Neural progenitor cell (in vitro differentiated cells): Measurements from ENCODE around the gene USP19. TPM values are rescaled to one million over a fixed set of nuclear protein-coding genes. Genes with fewer than 3 reads are reported as not detected.

Experiments
- DNase-seq: peaks from one replicate; pipeline ENCODE4 v3.0.0-alpha.2; 2016; ENCODE audit warnings: low spot score
- H2AFZ ChIP-seq: fragments of 200-600 bp; sonication (generic); replicated peaks from 2 replicates; pipeline ENCODE4 v1.6.1; 2016; ENCODE audit warnings: antibody characterized with exemption
- H3F3A ChIP-seq: fragments of 200-600 bp; sonication (generic); 2 replicates; pipeline ENCODE4 v1.6.1; 2016; ENCODE audit warnings: antibody characterized with exemption, low read depth
- H3K27ac ChIP-seq: fragments of 200-600 bp; sonication (generic); 2 replicates; pipeline ENCODE4 v1.5.1; 2016; ENCODE audit warnings: mild to moderate bottlenecking
- H3K27me3 ChIP-seq: fragments of 200-600 bp; sonication (generic); 2 replicates; pipeline ENCODE4 v1.6.1; 2016; ENCODE audit warnings: mild to moderate bottlenecking, moderate library complexity
- H3K36me3 ChIP-seq: fragments of 200-600 bp; sonication (generic); 2 replicates; pipeline ENCODE4 v1.5.1; 2016
- H3K4me1 ChIP-seq: fragments of 200-600 bp; sonication (generic); 2 replicates; pipeline ENCODE4 v1.6.1; 2016; ENCODE audit warnings: mixed run types
- H3K4me2 ChIP-seq: fragments of 200-600 bp; sonication (generic); 2 replicates; pipeline ENCODE4 v1.6.1; 2016
- H3K4me3 ChIP-seq: fragments of 200-600 bp; sonication (generic); 2 replicates; pipeline ENCODE4 v1.5.1; 2016
- H3K79me2 ChIP-seq: fragments of 200-600 bp; sonication (generic); 2 replicates; pipeline ENCODE4 v1.6.1; 2016; ENCODE audit warnings: low read depth
- H3K9ac ChIP-seq: fragments of 200-600 bp; sonication (generic); 2 replicates; pipeline ENCODE4 v1.6.1; 2016
- H3K9me3 ChIP-seq: fragments of 200-600 bp; sonication (generic); 2 replicates; pipeline ENCODE4 v1.5.1; 2016; ENCODE audit warnings: low read depth
- H4K20me1 ChIP-seq: fragments of 200-600 bp; sonication (generic); 2 replicates; pipeline ENCODE4 v1.6.1; 2016; ENCODE audit warnings: low read depth
- H3K27ac Mint-ChIP-seq: 3 replicates; pipeline ENCODE4 v1.8.0; 2021; ENCODE audit warnings: mixed read lengths
- H3K27me3 Mint-ChIP-seq: 2 replicates; pipeline ENCODE4 v1.8.0; 2022; ENCODE audit warnings: low read depth, mild to moderate bottlenecking, inconsistent platforms, moderate library complexity, mixed read lengths; ENCODE audit not compliant: insufficient read depth
- H3K36me3 Mint-ChIP-seq: 3 replicates; pipeline ENCODE4 v1.8.0; 2021; ENCODE audit warnings: mixed read lengths
- H3K4me1 Mint-ChIP-seq: 3 replicates; pipeline ENCODE4 v1.8.0; 2021; ENCODE audit warnings: mixed read lengths
- H3K4me3 Mint-ChIP-seq: 3 replicates; pipeline ENCODE4 v1.8.0; 2021; ENCODE audit warnings: mild to moderate bottlenecking, moderate library complexity, mixed read lengths
- H3K9me3 Mint-ChIP-seq: 3 replicates; pipeline ENCODE4 v1.8.0; 2020; ENCODE audit warnings: mixed read lengths
- EZH2 ChIP-seq: fragments of 200-600 bp; sonication (generic); IDR thresholded peaks from 2 replicates; pipeline ENCODE4 v1.6.1; 2017; ENCODE audit warnings: antibody characterized with exemption, mild to moderate bottlenecking, moderate library complexity
- EZH2phosphoT487 ChIP-seq: fragments of 200-600 bp; sonication (generic); IDR thresholded peaks from 2 replicates; pipeline ENCODE4 v1.6.1; 2017; ENCODE audit warnings: antibody characterized with exemption
- microRNA-seq: library from miRNA; unstranded; fragments of <30 nt; microRNA quantifications from one replicate; pipeline ENCODE4, GENCODE V29; 2016
- small RNA-seq: library from RNA; depleted of rRNA; stranded (forward); fragments of <200 nt; gene quantifications from one replicate; pipeline ENCODE3, GENCODE V24; 2015
- total RNA-seq: library from RNA; depleted of rRNA; stranded (reverse); fragments of >200 nt; gene quantifications from 2 replicates; pipeline ENCODE4 v1.2.3, GENCODE V29; 2015; ENCODE audit warnings: low replicate concordance
- TF ChIP-seq, protein P1 (sequence below): fragments of 200-600 bp; sonication (generic); IDR thresholded peaks from 2 replicates; pipeline ENCODE4 v1.5.1; 2017; ENCODE audit warnings: antibody characterized with exemption, mild to moderate bottlenecking

Gene USP19
- total RNA-seq, 1 donor from 2014 or later, result 36.0 TPM

DNA sequence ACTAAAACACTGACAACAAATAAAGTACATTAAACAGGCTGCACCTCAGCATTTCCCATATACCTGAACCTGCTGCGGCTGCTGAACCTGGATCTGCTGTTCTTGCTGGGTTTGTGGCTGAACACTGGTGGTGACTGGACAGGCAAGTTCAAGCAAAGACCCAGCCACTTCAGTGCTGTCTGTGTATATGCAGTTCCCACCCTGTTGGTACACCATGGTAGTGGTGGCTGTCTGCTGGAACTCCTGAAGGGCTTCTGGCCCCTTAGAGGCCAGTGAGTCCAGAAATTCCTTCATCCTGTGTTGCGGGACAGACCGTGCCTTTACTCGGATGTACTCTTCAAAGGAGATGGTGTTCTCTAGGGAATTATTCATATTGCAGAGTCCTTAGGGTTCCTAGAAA, 44.0 kb downstream of the USP19 start:
- peaks cover 13% of the 10 kb centered on the region for H3K36me3 Mint-ChIP-seq

DNA sequence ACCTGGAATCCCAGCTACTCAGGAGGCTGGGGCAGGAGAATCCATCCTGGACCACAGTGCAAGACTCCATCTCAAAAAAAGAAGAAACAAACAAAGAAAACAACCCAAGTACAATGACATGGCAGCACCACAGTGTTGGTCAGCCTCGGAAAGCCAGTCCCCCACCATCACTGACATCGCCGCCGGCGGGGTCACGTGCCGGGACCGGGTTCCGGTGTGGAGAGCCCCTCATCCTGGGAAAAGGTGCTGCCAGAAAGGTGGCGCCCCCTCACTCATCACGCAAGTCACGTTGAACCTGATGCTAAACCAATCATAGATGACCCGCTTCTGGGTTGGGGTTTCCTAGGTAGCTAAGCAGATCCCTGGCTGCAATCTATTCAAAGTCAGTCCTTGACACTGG, 44.5 kb downstream of the USP19 start:
- no peak for DNase-seq
- H3K27me3 ChIP-seq, result no peaks in the 10 kb centered on the region
- H3F3A ChIP-seq, result peaks cover 8% of the 10 kb centered on the region
- no peaks in the 10 kb centered on the region for H3K9me3 ChIP-seq
- peaks cover 95% of the 10 kb centered on the region for H3K79me2 ChIP-seq
- no peak overlapping the region for H3K4me3 Mint-ChIP-seq
- H3K27ac ChIP-seq, result no peak overlapping the region
- TF ChIP-seq, protein P1, sequence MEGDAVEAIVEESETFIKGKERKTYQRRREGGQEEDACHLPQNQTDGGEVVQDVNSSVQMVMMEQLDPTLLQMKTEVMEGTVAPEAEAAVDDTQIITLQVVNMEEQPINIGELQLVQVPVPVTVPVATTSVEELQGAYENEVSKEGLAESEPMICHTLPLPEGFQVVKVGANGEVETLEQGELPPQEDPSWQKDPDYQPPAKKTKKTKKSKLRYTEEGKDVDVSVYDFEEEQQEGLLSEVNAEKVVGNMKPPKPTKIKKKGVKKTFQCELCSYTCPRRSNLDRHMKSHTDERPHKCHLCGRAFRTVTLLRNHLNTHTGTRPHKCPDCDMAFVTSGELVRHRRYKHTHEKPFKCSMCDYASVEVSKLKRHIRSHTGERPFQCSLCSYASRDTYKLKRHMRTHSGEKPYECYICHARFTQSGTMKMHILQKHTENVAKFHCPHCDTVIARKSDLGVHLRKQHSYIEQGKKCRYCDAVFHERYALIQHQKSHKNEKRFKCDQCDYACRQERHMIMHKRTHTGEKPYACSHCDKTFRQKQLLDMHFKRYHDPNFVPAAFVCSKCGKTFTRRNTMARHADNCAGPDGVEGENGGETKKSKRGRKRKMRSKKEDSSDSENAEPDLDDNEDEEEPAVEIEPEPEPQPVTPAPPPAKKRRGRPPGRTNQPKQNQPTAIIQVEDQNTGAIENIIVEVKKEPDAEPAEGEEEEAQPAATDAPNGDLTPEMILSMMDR, result no peak
- TF ChIP-seq EZH2phosphoT487 (no peak), EZH2 (no peak)
- no peaks in the 10 kb centered on the region for H3K4me1 ChIP-seq
- H3K9me3 Mint-ChIP-seq, result no peaks in the 10 kb centered on the region
- no peak overlapping the region for H3K9ac ChIP-seq
- H3K4me2 ChIP-seq, result no peak overlapping the region
- H3K36me3 Mint-ChIP-seq, result peaks cover 17% of the 10 kb centered on the region
- no peaks in the 10 kb centered on the region for H3K36me3 ChIP-seq
- no peak overlapping the region for H3K27ac Mint-ChIP-seq
- H3K4me3 ChIP-seq, result no peak overlapping the region
- H3K4me1 Mint-ChIP-seq, result no peaks in the 10 kb centered on the region
- H3K27me3 Mint-ChIP-seq, result peaks cover 2% of the 10 kb centered on the region
- H4K20me1 ChIP-seq, result peaks cover 52% of the 10 kb centered on the region
- no peak overlapping the region for H2AFZ ChIP-seq

More for the DNA sequence above, 44.0 kb downstream of the USP19 start:
- no peaks in the 10 kb centered on the region for H3K36me3 ChIP-seq
- no peaks in the 10 kb centered on the region for H3K27me3 ChIP-seq
- Mint-ChIP-seq H3K4me1 (no peaks in the 10 kb centered on the region), H3K27ac (no peak overlapping the region), H3K9me3 (no peaks in the 10 kb centered on the region), H3K4me3 (no peak overlapping the region), H3K27me3 (no peaks in the 10 kb centered on the region)
- H3K4me2 ChIP-seq, result no peak overlapping the region
- peaks cover 8% of the 10 kb centered on the region for H3F3A ChIP-seq
- no peak overlapping the region for H3K27ac ChIP-seq
- H2AFZ ChIP-seq, result no peak overlapping the region
- no peaks in the 10 kb centered on the region for H3K9me3 ChIP-seq
- no peak for TF ChIP-seq EZH2
- TF ChIP-seq EZH2phosphoT487, result no peak
- TF ChIP-seq, protein P1, result no peak
- H3K4me1 ChIP-seq, result no peaks in the 10 kb centered on the region
- H3K9ac ChIP-seq, result no peak overlapping the region
- no peak overlapping the region for H3K4me3 ChIP-seq
- peaks cover 54% of the 10 kb centered on the region for H4K20me1 ChIP-seq
- peaks cover 95% of the 10 kb centered on the region for H3K79me2 ChIP-seq
- DNase-seq, result no peak

Small RNA genes lying within 50 kb of the gene (microRNA-seq; reads per million reads assigned to microRNA genes)
- gene MIR6890, result not detected

Small RNA genes lying within 50 kb of the gene (small RNA-seq; reads per million reads assigned to genes)
- not detected for gene RN7SL182P

Other genes with a start within 250 kb of the USP19 start
- gene SLC25A20, start 221.9 kb downstream of the USP19 start, total RNA-seq, result 4.3 and 12.5 TPM in 2 replicates
- 81.6 and 101 TPM in 2 replicates for gene ARIH2, start 202.0 kb downstream of the USP19 start, total RNA-seq
- gene P4HTM, start 130.6 kb downstream of the USP19 start, total RNA-seq, result 15.3 and 34.6 TPM in 2 replicates
- gene WDR6, start 113.4 kb downstream of the USP19 start, total RNA-seq, result 131 and 215 TPM in 2 replicates
- 32.9 and 57.4 TPM in 2 replicates for gene DALRD3, start 102.2 kb downstream of the USP19 start, total RNA-seq
- gene NDUFAF3, start 98.7 kb downstream of the USP19 start, total RNA-seq, result 26.2 and 36.8 TPM in 2 replicates
- gene IMPDH2, start 91.4 kb downstream of the USP19 start, total RNA-seq, result 271 and 313 TPM in 2 replicates
- 167 and 208 TPM in 2 replicates for gene QRICH1, start 26.8 kb downstream of the USP19 start, total RNA-seq
- 240 and 347 TPM in 2 replicates for gene QARS1, start 16.1 kb downstream of the USP19 start, total RNA-seq
- gene LAMB2, start 12.2 kb upstream of the USP19 start, total RNA-seq, result 75.4 and 137 TPM in 2 replicates
- gene CCDC71, start 45.5 kb upstream of the USP19 start, total RNA-seq, result 18.8 and 41.9 TPM in 2 replicates
- 14.8 and 45.1 TPM in 2 replicates for gene KLHDC8B, start 50.8 kb upstream of the USP19 start, total RNA-seq
- 3.0 and 3.4 TPM in 2 replicates for gene C3orf62, start 156.4 kb upstream of the USP19 start, total RNA-seq
- 17.7 and 21.0 TPM in 2 replicates for gene USP4, start 219.2 kb upstream of the USP19 start, total RNA-seq
- gene GPX1, start 237.5 kb upstream of the USP19 start, total RNA-seq, result 70.8 and 165 TPM in 2 replicates